Measurements from ENCODE around the gene KIF13A. TPM values are rescaled to one million over a fixed set of nuclear protein-coding genes. Genes with fewer than 3 reads are reported as not detected.

Gene KIF13A
- total RNA-seq, 1 donor from 2014 or later: 34.4 TPM

DNA sequence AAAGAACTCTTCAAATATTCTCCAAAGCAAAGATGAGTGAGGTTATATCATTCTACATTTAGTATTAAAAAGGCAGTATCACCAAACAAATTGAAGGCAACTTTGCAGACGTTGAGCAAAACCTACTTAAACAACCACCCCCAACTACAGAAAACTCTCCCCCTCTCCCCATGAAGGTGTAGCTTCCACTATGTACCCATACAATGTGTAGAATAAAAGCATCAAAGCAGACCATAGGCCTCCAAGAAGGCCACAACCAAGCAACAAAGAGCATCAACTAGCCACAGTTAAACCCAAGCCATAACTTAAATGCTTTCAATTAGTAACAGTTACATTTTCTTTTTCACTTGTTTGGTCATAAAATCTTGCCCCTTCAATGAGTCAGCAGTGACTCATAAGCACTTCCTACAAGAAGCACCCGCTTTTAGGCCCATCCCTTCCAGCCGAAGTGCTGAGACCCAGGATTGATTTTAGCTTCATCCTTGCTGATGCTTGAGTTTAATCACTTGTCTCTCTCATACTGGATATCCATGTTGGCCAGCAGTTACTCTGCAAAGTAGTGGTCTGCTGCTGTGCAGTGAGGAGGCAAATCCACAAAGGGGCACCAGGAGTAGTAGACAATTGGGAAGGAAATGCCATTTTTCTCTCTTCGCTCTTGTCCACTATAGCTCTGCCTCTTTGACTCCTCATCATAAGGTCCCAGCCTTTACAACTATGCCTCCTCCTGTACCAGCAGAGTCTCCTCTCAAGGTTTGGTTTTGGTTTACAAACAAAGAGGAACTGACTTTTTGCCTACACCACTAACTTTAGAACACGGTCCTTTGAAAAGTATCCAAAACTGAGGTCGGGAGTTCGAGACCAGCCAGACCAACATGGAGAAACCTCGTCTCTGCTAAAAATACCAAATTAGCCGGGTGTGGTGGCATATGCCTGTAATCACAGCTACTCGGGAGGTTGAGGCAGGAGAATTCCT lies 272.3 kb downstream of the KIF13A start:
- no peaks in the 10 kb centered on the region for H3K36me3 Mint-ChIP-seq (ENCODE audit: low read depth)
- H3K4me1 Mint-ChIP-seq: peaks cover 5% of the 10 kb centered on the region
- no peak overlapping the region for H3K4me3 Mint-ChIP-seq
- no peak for DNase-seq (ENCODE audit: low read depth, low spot score)
- H3K27me3 Mint-ChIP-seq (ENCODE audit: low read depth): no peaks in the 10 kb centered on the region
- TF ChIP-seq, protein P1, sequence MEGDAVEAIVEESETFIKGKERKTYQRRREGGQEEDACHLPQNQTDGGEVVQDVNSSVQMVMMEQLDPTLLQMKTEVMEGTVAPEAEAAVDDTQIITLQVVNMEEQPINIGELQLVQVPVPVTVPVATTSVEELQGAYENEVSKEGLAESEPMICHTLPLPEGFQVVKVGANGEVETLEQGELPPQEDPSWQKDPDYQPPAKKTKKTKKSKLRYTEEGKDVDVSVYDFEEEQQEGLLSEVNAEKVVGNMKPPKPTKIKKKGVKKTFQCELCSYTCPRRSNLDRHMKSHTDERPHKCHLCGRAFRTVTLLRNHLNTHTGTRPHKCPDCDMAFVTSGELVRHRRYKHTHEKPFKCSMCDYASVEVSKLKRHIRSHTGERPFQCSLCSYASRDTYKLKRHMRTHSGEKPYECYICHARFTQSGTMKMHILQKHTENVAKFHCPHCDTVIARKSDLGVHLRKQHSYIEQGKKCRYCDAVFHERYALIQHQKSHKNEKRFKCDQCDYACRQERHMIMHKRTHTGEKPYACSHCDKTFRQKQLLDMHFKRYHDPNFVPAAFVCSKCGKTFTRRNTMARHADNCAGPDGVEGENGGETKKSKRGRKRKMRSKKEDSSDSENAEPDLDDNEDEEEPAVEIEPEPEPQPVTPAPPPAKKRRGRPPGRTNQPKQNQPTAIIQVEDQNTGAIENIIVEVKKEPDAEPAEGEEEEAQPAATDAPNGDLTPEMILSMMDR (conservative IDR thresholded peaks at IDR 0.05): no peak
- H3K9me3 Mint-ChIP-seq: no peaks in the 10 kb centered on the region
- no peak overlapping the region for H3K27ac Mint-ChIP-seq (ENCODE audit: unreplicated experiment)

DNA sequence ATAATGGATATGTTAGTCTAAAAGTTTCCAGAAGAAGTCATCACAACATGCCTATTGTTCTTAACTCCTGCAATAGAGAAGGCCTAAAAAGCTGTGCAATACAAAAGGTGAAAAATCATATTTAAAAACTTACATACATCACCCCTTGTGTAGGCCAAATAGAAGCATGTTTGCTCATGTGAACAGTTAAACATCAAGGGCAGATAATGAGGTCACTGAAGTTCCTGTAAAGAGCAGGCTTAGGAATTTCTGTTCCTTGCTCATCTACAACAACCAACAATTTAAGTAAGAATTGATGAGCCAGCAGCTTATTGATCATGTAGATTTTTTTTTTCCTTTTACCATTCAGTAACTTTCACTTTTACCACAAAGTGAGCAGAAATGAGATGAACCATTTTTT lies 273.3 kb downstream of the KIF13A start:
- no peak for DNase-seq (ENCODE audit: low read depth, low spot score)
- no peaks in the 10 kb centered on the region for H3K9me3 Mint-ChIP-seq
- H3K27ac Mint-ChIP-seq (ENCODE audit: unreplicated experiment): no peak overlapping the region
- TF ChIP-seq, protein P1 (conservative IDR thresholded peaks at IDR 0.05): no peak
- no peaks in the 10 kb centered on the region for H3K36me3 Mint-ChIP-seq (ENCODE audit: low read depth)
- H3K27me3 Mint-ChIP-seq (ENCODE audit: low read depth): no peaks in the 10 kb centered on the region
- H3K4me3 Mint-ChIP-seq: no peak overlapping the region
- peaks cover 5% of the 10 kb centered on the region for H3K4me1 Mint-ChIP-seq

DNA sequence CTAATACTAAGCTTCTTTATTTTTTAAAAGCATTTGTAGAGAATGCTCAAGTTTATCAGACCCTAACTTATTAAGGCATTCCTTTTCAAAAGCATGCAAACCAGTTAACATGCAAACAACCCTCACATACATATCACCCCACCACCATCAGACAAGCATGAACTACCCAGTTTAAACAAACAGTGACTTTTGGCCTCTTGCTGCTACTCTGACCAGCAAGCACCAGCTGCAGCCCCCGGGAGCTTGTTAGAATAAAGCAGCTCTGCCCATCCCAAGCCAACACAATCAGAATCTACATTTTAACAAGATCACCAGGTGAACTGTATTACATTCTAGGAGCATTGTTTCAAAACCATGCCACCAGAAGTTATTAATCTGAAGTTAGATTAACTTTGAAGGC lies 274.9 kb downstream of the KIF13A start:
- DNase-seq (ENCODE audit: low read depth, low spot score): no peak
- Mint-ChIP-seq H3K27me3 (ENCODE audit: low read depth) (no peaks in the 10 kb centered on the region), H3K36me3 (ENCODE audit: low read depth) (no peaks in the 10 kb centered on the region), H3K27ac (ENCODE audit: unreplicated experiment) (no peak overlapping the region), H3K9me3 (no peaks in the 10 kb centered on the region), H3K4me3 (no peak overlapping the region), H3K4me1 (peaks cover 5% of the 10 kb centered on the region)
- TF ChIP-seq, protein P1 (conservative IDR thresholded peaks at IDR 0.05): no peak

DNA sequence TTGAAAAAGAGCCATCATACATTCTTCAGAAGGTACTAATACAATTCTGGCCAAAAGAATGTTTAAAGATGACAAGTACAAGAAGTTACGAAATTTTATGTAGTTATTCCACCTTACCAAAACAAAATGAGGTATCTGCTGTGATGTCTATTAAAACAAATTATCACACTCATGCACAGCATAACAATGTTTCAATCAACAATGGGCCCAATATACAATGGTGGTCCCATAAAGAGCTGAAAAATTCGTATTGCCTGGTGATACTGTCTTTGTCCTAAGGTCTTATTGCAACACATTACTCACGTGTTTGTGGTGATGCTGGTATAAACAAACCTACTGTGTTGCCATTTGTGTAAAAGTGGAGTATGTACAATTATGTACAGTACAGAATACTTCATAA lies 277.1 kb downstream of the KIF13A start:
- TF ChIP-seq, protein P1 (conservative IDR thresholded peaks at IDR 0.05): no peak
- Mint-ChIP-seq H3K9me3 (no peaks in the 10 kb centered on the region), H3K4me1 (peaks cover 11% of the 10 kb centered on the region)

DNA sequence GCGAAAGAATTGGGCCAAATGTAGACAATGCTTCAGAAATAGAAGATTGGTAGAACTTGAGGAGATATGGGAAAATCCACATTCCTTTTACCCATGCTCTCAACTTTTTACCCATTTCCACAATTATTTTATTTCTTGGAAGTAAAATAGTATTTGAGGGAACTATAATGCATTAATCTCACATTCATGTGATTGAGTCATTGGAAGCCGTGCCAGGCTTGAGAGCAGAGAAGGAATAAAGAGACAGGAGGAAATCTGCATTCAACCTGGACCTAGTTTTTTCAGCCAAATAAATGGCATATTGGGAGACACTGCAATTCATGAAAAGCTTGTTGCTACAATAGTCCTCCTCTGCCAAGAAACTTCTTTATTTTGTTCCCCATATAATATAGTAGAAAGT lies 278.0 kb downstream of the KIF13A start:
- H3K4me3 Mint-ChIP-seq: no peak overlapping the region
- no peak for DNase-seq (ENCODE audit: low read depth, low spot score)
- no peak overlapping the region for H3K27ac Mint-ChIP-seq (ENCODE audit: unreplicated experiment)
- no peaks in the 10 kb centered on the region for H3K27me3 Mint-ChIP-seq (ENCODE audit: low read depth)
- TF ChIP-seq, protein P1 (conservative IDR thresholded peaks at IDR 0.05): no peak
- no peaks in the 10 kb centered on the region for H3K9me3 Mint-ChIP-seq
- H3K4me1 Mint-ChIP-seq: peaks cover 12% of the 10 kb centered on the region
- H3K36me3 Mint-ChIP-seq (ENCODE audit: low read depth): no peaks in the 10 kb centered on the region

More for the DNA sequence above, 277.1 kb downstream of the KIF13A start:
- no peaks in the 10 kb centered on the region for H3K27me3 Mint-ChIP-seq (ENCODE audit: low read depth)
- DNase-seq (ENCODE audit: low read depth, low spot score): no peak
- H3K4me3 Mint-ChIP-seq: peak overlapping the region; percentile 27
- no peaks in the 10 kb centered on the region for H3K36me3 Mint-ChIP-seq (ENCODE audit: low read depth)
- H3K27ac Mint-ChIP-seq (ENCODE audit: unreplicated experiment): no peak overlapping the region

Other genes starting within 250 kb of the KIF13A start
- gene NHLRC1, start 135.0 kb upstream of the KIF13A start, total RNA-seq: 0.72 and 0.93 TPM in 2 replicates
- 7.5 and 8.8 TPM in 2 replicates for gene TPMT, start 167.4 kb upstream of the KIF13A start, total RNA-seq
- 21.5 and 21.6 TPM in 2 replicates for gene KDM1B, start 167.8 kb upstream of the KIF13A start, total RNA-seq

Data from neural crest cell (in vitro differentiated cells).